ENCODE measurements around the gene MPP4. TPM values are rescaled to one million over a fixed set of nuclear protein-coding genes. Genes with fewer than 3 reads are reported as not detected.

MPP4 gene
- total RNA-seq, 1 experiment from 2014 or later, result not detected

DNA sequence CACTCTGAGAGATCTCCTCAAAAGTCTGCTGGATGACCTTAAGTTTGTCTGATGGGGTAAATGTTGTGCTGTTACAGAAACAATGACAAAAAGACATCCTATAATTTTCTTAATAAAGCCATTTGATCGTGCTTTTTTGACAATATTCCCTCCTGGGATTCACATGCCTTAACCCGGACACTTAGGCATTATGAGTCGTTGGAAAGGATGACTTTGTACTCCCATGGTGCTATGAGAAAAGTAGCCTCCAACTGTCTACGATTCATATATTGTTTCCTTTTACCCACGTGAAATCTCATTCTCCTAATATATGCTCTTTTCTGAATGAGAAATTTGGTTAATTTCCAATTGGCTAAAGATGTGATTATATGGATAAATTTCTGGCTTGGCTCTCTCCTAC lies 6.1 kb upstream of the MPP4 start (continued):
- no peak for TF ChIP-seq HMGXB4 (CRISPR knock-in tag; IDR thresholded peaks at IDR 0.05)
- TF ChIP-seq, protein P1, sequence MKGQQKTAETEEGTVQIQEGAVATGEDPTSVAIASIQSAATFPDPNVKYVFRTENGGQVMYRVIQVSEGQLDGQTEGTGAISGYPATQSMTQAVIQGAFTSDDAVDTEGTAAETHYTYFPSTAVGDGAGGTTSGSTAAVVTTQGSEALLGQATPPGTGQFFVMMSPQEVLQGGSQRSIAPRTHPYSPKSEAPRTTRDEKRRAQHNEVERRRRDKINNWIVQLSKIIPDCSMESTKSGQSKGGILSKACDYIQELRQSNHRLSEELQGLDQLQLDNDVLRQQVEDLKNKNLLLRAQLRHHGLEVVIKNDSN (CRISPR knock-in tag; IDR thresholded peaks at IDR 0.05), result no peak
- TF ChIP-seq NR2C2 (CRISPR knock-in tag; IDR thresholded peaks at IDR 0.05), result no peak

DNA sequence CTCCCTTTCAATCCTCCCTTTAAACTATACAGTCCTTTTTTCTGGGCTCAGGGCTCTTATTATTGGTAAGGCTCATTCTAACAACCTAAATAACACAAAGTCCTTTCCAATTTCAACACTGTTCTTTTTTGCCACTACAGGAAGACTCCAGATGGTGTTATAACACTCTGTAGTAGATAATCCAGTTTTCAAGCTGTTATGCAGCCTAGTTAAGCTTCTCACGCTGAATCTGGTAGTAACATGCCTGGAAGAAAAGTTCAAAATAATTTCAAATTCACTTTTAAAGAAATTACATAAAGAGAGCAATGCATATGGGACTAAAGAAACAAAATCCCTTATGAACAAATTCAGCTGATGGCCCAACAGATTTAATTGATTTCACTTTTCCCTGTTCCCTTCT lies 3.2 kb upstream of the MPP4 start:
- H3K27me3 Mint-ChIP-seq (ENCODE audit: low read depth), result no peaks in the 10 kb centered on the region
- ATAC-seq, result no peak
- H3K27ac Mint-ChIP-seq, result peak overlapping the region; percentile 78
- H3K4me3 Mint-ChIP-seq, result no peak overlapping the region
- ChIA-PET POLR2A (no interaction called here), CTCF (no interaction called here)
- no peak for DNase-seq (ENCODE audit: low spot score)
- H3K4me1 Mint-ChIP-seq, result peaks cover 53% of the 10 kb centered on the region
- H3K36me3 Mint-ChIP-seq, result peaks cover 23% of the 10 kb centered on the region
- H3K9me3 Mint-ChIP-seq, result no peaks in the 10 kb centered on the region
- TF ChIP-seq FOXP4 (CRISPR knock-in tag; IDR thresholded peaks at IDR 0.05) (no peak), PRDM15 (CRISPR knock-in tag; IDR thresholded peaks at IDR 0.05) (no peak), NR1H2 (CRISPR knock-in tag; IDR thresholded peaks at IDR 0.05) (no peak), SMAD4 (CRISPR knock-in tag; IDR thresholded peaks at IDR 0.05) (no peak), FOXJ3 (CRISPR knock-in tag; IDR thresholded peaks at IDR 0.05; ENCODE audit: borderline replicate concordance) (no peak), TEAD1 (CRISPR knock-in tag; IDR thresholded peaks at IDR 0.05) (no peak), GTF2I (CRISPR knock-in tag; conservative IDR thresholded peaks at IDR 0.05) (no peak), ZNF263 (CRISPR knock-in tag; IDR thresholded peaks at IDR 0.05; ENCODE audit: low read depth) (no peak)
- TF ChIP-seq, protein P2, sequence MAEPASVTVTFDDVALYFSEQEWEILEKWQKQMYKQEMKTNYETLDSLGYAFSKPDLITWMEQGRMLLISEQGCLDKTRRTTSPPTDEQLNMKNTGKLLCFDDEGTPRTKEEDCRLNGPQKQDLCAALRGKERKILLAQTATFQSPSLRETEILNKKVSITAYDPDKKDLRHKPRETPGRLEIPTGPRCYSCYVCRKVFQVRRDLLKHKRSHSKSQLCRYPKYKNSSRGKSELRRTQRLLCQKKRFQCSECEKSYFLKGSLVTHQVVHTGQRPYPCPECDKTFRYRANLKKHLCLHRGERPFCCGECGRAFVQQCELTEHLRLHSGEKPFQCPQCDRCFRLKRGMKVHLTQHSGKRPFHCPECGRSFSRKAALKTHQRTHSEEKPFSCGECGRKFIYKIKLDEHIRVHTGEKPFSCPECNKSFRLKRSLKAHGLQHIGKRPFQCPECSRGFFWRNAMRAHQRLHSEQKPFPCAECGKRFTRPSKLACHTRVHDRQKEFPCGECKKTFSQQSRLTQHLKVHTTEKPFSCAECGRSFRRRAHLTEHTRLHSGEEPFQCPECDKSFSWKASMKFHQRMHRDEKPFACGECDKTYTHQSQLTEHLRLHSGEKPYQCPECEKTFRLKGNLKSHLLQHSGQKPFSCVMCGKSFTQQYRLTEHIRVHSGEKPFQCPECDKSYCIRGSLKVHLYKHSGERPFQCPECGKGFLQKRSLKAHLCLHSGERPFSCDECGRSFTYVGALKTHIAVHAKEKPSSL (CRISPR knock-in tag; conservative IDR thresholded peaks at IDR 0.05), result no peak
- TF ChIP-seq, protein P3, sequence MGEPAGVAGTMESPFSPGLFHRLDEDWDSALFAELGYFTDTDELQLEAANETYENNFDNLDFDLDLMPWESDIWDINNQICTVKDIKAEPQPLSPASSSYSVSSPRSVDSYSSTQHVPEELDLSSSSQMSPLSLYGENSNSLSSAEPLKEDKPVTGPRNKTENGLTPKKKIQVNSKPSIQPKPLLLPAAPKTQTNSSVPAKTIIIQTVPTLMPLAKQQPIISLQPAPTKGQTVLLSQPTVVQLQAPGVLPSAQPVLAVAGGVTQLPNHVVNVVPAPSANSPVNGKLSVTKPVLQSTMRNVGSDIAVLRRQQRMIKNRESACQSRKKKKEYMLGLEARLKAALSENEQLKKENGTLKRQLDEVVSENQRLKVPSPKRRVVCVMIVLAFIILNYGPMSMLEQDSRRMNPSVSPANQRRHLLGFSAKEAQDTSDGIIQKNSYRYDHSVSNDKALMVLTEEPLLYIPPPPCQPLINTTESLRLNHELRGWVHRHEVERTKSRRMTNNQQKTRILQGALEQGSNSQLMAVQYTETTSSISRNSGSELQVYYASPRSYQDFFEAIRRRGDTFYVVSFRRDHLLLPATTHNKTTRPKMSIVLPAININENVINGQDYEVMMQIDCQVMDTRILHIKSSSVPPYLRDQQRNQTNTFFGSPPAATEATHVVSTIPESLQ (CRISPR knock-in tag; IDR thresholded peaks at IDR 0.05), result no peak
- TF ChIP-seq, protein P4, sequence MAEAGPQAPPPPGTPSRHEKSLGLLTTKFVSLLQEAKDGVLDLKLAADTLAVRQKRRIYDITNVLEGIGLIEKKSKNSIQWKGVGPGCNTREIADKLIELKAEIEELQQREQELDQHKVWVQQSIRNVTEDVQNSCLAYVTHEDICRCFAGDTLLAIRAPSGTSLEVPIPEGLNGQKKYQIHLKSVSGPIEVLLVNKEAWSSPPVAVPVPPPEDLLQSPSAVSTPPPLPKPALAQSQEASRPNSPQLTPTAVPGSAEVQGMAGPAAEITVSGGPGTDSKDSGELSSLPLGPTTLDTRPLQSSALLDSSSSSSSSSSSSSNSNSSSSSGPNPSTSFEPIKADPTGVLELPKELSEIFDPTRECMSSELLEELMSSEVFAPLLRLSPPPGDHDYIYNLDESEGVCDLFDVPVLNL (CRISPR knock-in tag; IDR thresholded peaks at IDR 0.05; ENCODE audit: borderline replicate concordance, low read depth), result no peak
- TF ChIP-seq, protein P5, sequence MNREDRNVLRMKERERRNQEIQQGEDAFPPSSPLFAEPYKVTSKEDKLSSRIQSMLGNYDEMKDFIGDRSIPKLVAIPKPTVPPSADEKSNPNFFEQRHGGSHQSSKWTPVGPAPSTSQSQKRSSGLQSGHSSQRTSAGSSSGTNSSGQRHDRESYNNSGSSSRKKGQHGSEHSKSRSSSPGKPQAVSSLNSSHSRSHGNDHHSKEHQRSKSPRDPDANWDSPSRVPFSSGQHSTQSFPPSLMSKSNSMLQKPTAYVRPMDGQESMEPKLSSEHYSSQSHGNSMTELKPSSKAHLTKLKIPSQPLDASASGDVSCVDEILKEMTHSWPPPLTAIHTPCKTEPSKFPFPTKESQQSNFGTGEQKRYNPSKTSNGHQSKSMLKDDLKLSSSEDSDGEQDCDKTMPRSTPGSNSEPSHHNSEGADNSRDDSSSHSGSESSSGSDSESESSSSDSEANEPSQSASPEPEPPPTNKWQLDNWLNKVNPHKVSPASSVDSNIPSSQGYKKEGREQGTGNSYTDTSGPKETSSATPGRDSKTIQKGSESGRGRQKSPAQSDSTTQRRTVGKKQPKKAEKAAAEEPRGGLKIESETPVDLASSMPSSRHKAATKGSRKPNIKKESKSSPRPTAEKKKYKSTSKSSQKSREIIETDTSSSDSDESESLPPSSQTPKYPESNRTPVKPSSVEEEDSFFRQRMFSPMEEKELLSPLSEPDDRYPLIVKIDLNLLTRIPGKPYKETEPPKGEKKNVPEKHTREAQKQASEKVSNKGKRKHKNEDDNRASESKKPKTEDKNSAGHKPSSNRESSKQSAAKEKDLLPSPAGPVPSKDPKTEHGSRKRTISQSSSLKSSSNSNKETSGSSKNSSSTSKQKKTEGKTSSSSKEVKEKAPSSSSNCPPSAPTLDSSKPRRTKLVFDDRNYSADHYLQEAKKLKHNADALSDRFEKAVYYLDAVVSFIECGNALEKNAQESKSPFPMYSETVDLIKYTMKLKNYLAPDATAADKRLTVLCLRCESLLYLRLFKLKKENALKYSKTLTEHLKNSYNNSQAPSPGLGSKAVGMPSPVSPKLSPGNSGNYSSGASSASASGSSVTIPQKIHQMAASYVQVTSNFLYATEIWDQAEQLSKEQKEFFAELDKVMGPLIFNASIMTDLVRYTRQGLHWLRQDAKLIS (CRISPR knock-in tag; IDR thresholded peaks at IDR 0.05; ENCODE audit: borderline replicate concordance), result no peak

Data from WTC11 (cell line).